NCI-H524 (cell line): ENCODE results near the gene BBX.
A peak's percentile ranks its signal among the peaks of the same experiment; 100 is the strongest.

Source experiments
- DNase-seq, 2 experiments: peaks; one replicate each; lab custom pipeline; 2025; lab: John Stamatoyannopoulos, UW

Gene BBX

DNA sequence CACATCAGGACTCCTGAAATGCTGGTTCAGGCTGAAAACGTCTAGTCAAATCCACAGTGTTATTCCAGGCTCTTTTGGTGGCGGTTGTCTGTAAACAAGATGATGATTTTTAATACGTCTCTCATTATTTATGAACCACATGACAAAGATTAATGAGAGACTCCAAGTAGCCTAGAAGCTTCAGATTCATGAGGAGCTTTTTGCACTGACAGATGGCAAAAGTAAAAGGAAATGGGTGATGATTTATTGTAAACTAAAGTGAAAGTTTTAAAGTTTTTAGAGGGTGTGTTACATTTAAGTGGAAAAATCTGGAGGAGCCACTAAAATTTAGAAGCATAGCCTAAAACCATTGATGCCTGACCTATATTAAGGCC is 77.0 kb downstream of the BBX start:
- no peak for DNase-seq

DNA sequence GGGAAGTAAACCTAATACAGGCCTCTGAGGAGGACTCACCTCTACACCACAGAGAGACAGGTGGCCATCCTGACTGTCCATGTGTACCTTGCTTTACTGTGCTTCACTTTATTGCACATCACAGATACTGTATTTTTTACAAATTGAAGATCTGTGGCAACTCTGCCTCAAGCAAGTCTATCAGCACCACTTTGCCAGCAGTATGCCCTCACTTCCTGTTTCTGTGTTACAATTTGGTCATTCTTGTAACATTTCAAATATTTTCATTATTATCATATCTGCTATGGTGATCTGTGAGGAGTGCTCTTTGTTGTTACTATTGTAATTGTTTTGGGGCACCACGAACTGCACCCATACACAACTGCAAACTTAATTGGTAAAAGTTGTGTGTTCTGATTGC is 78.0 kb downstream of the BBX start:
- DNase-seq = no peak

DNA sequence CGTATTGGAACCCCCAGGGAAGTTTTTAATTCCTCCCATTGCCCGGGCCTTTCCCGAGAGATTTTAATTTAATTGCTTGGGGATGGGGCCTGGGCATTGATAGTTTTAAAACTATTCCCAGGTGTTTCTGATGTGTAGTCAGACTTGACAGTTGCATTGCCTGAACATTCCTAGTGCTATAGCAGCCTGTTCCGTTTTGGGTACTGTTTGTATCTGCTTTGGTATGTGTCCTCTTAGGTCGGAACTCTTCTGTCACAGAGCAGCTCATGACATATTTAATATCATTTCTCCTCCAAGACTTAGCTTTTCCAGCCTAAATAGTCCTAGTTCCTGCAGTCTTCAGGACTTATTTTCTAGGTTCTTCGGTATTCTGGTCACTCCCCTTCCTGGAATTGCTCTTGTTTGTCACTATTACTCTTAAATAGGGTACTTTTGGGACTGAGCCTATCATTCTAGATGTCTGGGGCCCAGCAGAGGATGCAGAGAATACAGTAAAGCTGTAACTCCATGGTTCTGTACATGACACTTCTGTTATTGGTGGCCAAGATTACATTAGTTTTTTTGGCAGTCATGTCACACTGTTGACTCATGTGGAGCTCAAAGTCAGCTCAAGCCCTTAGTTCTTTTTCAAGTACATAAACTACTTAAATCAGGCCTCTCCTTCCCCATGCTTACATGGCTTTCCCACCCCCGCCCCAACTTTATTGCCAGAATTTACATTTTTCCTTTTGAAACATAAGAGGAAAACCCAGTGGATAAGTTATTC is 81.5 kb downstream of the BBX start:
- DNase-seq = no peak

DNA sequence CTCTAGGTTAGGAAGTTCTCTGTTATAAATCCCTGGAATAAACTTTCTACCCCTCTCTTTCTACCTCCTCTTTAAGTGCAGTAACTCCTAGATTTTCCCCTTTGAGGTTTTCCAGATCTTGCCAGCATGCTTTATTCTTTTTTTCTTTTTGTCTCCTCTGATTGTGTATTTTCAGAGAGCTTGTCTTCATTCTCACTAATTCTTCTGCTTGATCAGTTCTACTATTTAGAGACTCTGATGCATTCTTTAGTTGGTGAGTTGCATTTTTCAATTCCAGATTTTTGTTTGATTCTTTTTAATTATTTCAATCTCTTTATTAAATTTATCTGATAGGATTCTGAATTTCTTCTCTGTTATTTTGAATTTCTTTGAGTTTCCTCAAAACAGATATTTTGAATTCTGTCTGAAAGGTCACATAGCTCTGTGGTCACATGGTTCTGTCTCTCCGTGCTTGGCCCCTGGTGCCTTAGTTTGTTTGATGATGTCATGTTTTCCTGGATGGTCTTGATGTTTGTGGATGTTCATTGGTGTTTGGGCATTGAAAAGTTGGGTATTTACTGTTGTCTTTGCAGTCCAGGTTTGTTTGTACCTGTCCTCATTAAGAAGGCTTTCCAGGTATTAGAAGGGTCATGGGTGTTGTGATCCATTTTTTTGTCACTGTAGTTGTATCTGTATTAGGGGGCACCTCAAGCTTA is 89.2 kb downstream of the BBX start:
- DNase-seq = no peak

DNA sequence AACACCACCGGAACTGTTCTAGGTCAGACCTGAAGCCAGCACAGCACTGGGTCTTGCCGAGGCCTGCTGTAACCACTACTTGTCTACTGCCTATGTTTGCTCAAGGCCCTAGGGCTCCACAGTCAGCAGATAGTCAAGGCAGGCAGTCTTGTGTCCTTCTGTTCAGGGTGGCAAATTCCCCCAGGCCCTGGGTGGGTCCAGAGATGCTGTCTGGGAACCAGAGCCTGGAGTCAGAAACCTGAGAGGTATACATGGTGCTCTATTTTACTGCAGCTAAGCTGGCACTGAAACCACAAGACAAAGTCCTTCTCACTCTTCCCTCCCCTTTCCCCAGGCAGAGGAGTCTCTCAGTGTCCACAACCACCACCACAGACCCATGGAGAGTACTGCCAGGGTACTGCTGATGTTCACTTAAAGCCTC is 89.9 kb downstream of the BBX start:
- DNase-seq = no peak

DNA sequence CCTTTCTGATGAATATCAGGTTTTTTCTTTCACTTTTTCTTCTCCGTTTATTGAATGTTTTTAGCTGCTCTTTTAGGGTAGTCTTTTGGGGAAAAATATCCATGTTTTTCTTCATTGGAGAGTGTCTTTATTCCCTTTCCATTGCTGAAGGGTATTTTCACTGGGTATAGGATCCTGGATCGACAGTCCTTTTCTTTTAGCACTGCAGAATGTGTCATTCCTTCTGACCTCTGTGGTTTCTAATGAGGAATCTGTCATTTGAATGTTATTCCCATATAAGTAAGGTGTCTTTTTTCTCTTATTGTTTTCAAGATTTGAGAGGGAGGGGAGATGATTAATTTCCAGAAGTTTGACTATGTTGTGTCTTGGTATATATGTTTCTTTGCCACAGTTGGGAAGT is 96.8 kb downstream of the BBX start:
- DNase-seq = no peak

DNA sequence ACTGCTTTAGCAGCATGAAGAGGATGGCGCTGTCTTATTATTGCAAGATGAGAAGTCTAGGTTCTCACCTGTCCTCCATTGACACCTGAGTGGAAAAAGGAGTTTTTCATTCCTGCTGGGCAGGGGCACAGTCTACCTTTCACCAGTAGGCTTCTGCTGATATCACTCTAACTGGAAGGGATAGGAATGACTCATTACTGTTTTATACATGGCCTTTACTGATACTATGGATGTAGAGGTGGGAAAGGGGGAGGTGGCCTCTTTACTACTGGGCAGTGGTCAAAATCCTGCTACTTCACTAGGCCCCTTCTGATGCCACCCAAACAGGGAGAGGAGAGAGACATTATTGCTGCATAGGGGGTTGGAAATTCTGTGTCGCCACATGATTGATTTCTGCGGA is 97.8 kb downstream of the BBX start:
- no peak for DNase-seq

DNA sequence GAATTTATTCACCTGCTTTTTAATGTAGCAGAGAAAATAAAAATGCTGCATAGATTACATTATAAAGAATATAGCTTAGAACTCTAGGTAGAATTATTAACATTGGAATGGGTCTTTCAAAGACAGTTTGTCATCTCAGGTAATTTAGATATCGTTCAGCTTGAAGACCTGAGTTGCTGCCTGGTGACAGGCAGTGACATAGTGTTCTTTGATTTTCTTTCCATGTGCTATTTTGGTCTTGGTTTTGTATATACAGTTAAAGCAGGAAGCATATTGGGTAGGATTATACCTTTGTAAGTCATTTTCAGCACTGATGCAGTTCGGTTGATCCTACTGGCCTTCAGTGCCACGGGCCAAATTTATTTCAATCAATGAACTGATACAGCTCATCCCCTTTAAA is 98.7 kb downstream of the BBX start:
- DNase-seq = no peak

DNA sequence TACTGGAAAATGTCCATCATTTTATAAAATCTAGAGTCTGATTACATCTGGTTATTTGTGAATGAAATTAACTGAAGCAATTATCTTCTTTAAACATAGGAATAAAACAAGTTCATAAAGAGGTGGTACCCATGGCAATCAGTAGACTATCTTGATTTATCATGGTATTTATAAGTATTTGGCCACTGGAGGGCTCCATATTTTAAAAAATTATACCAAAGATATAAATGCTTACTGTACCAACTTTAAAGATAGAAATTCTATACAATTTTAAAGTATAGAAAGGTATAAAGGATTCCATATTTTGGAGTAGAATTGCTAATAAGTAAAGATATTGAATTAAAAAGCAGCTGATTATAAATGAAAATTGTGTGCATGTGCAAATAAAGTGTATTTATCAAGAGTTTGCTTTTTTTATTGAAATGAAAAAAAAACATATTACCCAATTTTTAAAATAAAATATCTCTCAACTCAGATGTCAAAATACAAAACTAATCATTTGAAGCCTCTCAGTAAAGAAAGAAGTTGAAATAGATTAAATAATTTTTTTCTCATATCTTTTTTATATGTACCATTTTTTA is 105.3 kb downstream of the BBX start:
- no peak for DNase-seq

DNA sequence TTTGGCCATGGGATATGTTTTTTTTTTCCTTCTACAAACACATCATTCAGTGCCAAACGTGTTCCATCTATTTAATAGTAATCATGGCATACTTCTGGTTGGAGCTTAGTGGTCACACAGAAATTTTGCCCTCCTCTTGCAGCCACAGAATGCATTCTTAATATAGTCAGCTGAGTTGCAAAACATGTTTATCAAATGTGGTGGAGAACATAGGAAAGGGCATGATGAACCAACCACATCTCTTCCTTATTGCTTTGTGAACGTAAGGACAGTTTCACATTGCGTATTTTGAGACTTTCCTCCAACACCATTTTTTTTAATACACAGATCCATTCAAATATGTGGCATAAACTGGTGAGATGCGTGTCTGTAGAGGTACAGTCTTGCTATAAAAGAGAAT is 106.8 kb downstream of the BBX start:
- no peak for DNase-seq

DNA sequence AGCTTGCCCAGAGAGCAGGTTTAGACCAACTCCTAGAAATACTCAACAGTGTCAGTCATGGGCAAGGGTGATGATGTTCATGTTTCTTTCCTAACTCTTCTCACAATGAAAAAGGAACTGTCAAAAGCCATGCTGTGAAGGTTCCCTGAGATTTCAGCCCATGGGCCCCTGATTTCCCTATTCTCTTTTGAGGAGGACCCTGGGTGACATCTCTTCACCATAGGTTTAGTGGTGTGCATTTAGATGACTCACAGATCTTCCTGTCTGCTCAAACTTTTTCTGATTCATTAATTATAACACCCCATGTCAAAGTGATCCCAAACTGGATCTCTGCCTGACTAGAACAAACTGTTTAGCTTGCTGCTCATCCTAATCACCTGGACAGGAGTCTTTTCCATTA is 108.0 kb downstream of the BBX start:
- DNase-seq = no peak

DNA sequence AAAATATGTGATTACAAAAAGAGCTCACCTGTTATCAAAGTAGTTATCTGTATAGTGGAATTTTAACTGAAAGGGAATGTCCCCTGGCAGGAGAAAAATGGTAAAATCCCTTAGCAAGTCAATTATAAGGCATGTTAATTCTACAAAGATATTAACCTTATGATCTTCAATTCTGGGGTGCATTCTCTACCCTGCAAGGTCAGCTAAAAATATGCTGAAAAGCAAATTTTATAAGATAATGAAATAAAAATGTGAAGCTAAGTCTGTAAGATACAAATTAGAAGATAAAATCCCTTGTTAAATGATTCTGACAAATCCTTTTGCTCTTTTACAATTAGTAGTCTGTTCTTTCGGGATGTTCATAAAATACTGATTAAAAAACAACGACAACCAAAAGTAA is 109.8 kb downstream of the BBX start:
- no peak for DNase-seq

DNA sequence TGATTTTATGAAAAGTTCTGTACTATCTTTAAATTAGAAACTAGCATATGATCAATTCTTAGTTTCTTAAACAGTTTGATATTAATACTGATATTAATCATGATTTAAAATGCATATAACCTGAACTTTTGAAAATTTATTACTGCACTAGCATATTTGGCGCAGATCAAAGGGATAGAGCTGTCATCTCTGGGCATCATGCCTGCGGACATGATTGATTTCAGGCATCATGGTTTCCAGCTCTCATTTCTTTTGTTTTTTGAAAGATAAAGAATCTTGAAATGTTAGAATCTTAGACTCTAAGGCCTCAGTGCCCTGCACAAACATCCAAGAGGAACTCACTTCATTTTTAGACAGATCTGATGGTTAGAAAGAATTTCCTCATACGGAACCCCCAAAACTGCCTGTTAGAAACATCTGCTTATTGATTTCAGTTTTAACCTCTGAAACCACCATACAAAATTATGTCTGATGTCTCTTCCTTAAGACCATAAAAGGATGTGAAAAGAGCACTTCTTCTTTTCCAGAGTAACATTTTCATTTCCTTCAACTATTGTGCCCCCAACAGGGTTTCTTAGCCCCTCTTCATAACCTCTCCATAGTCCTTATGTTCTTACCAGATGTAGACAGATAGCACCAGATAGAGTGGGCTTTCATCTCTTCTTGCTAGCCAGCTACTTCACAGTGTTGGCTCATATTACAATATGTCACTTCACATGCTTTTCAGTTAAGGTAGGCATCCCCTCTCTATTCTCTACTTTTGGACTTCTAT is 110.8 kb downstream of the BBX start:
- peak in 1 of 2 experiments; percentile 45 for DNase-seq

DNA sequence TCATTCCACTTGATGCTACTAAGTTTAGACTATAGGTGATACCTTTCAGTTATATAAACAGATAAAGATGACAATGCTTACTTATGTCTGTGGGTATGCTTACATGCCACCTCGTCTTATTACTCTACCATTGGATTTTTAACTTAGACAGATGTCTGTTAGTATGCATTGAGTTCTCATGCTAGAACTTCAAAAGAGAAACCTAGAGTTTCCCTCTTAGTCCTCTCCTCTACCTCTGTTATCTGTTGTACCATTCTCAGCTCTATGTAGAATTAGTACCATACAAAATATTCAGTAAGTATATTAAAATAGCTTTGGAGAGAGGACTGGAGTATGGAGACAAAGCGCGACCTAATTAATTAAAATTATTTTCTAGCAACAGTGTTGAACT is 111.3 kb downstream of the BBX start:
- DNase-seq = no peak

DNA sequence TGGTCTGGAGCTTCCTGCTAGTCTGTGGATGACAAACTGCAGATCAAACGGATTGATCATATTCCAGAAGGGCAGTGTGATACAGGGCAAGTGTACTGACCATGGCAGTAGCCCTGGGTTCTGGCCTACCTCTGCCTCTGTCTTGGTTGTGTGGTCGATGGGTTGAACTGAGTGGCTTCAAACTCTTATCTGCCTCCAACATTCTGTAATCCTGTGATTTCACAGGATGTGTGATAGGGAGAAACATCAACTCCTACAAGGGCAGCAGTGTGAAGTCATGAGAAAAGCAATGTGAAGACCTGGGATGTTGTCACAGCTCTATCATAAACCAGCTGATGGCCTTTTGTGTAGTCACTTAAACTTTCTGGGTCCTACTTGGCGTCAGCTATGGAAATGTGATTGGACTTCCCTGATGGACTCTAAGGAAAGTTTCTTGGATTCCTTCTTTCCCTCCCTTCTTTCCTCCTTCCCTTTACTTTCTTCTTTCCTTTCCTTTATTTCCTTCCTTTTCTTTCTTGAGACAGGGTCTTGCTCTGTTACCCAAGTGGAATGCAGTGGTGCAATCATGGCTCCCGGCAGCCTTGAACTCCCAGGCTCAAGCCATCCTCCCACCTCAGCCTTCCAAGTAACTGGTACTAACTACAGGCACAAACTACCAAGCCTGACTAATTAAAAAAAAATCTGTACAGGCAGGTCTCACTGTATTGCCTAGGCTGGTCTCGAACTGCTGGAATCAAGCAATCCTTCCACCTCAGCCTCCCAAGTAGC is 114.8 kb downstream of the BBX start:
- no peak for DNase-seq

DNA sequence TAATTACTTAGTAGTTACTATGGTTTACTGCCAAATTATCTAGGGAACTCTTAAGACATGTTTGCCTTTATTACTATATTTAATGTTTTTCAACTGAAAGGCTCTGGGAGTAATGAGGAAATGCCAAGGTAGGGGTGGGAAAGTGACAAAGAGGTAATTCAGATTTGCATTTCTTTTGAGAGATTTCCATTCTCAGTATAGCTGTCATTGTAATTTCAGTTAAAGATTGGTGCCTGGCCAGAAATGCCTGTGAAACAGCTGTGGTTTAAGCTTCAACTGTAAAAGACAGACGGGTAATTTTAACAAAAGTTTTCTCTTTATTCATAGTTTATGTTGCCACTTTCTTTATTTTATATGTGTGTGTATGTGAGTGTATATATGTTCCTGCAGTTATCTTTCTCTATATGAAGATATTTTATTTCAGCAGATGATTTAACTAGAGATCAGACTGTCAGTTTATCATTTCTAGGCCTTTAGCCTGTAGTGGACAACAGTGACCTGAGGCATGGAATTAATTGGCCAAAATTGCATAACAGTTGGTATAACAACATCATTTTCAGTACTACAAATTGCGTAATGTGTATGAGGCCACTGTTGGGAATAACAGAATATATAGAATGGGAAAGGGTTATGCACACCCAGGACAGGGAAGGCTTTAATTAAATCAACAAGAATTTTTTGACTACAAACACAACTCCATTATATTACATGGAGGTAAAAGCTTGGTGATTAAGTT is 119.0 kb downstream of the BBX start:
- no peak for DNase-seq

DNA sequence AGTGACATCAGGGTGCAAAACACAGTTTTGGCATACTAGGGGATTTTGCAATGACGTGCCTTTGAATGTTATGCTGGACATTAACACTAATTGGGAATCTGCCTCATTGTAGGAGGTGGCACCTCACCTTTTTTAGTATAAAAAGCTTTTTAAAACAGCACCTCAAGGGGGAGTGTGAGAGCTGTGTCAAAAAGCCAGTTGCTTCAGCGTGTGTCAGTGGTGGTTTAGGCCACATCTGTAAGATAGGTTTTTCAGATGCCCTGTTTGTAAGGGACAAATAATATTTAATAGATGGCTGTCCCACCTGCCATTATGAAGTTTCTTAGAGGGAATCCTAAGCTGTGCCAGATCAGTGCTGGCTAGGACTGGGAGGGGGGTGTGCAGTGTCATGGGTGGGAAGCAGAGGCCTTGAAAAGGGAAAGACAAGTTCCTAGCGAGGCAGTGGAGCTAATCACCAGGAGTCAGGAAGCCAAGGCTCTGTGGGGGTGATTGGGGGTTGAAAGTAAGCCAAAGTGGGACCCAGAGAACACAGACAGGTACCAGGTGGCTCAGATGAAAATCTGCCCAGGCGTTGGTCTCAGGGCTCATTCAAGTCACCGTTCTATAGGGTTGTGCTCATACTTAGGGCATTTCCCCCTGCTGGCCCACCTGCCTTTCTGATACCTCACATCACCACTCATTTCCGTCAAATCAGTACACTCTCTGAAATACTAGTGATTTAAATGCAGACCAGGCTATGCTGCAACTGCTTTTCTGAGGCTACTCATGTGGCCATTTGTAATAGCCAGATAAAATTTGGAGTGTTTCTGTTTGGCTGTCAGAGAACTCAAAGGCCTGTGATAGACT is 120.5 kb downstream of the BBX start:
- DNase-seq = peak in 1 of 2 experiments; percentile 29

DNA sequence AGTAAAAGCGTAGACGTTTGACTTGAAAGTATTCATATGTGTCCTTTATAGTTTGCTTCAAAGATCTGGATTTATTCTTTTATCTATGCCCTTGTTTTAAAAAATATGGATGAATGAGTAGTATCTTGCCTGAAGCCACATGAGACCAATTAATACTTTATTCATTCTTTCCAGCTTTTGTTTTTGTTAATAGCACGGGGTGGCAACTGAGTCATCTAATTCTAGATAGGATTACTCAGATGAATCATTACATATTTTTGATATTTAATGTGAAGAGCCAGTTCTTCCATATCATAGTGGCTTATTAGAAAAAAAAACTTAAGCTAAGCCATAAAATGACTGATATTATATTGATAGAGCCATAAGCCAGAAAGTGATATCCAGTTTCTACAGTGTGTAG is 121.9 kb downstream of the BBX start:
- DNase-seq = no peak

DNA sequence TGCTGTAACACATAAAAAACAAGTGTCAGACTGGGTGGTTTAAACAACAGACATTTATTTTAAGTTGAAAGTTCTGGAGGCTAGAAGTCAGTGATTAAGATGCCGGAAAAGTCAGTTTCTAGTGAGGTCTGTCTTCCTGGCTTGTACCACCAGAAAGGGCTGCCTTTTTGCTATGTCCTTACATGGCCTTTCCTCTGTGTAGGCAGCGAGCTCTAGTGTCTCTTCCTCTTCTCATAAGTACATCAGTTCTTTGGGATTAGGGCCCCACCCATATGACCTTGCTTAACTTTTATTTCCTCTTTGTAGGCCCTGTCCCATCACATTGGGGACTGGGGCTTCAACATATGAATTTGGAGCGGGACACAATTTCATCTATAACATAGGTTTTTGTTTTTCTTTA is 128.0 kb downstream of the BBX start:
- no peak for DNase-seq

DNA sequence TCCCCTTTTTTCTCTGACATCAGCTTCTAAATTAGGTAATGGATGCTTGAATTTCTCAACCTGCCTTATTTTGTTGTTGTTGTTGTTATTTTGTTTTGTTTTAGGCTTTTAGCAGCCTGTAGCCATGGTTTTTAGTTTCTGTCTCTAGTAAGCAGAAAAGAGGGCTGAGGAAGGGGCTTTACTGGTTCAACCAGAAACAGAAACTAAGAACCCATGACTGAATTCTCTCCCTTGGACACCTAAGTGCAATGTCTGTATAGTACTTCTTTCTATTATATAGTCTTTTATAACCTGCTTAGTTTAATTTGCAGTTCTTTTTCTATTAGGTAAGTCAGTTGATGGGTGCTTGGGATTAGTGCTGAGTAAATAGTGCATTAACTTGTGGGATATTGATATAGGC is 129.0 kb downstream of the BBX start:
- DNase-seq = no peak
